Activated CD8-positive, alpha-beta memory T cell treated with anti-CD3 and anti-CD28 coated beads for 24 hours (primary cell): ENCODE results near the gene SLC26A9.

Source experiments
- DNase-seq: peaks from one replicate; pipeline ENCODE4 v3.0.0-alpha.2; 2020

SLC26A9 gene, protein sequence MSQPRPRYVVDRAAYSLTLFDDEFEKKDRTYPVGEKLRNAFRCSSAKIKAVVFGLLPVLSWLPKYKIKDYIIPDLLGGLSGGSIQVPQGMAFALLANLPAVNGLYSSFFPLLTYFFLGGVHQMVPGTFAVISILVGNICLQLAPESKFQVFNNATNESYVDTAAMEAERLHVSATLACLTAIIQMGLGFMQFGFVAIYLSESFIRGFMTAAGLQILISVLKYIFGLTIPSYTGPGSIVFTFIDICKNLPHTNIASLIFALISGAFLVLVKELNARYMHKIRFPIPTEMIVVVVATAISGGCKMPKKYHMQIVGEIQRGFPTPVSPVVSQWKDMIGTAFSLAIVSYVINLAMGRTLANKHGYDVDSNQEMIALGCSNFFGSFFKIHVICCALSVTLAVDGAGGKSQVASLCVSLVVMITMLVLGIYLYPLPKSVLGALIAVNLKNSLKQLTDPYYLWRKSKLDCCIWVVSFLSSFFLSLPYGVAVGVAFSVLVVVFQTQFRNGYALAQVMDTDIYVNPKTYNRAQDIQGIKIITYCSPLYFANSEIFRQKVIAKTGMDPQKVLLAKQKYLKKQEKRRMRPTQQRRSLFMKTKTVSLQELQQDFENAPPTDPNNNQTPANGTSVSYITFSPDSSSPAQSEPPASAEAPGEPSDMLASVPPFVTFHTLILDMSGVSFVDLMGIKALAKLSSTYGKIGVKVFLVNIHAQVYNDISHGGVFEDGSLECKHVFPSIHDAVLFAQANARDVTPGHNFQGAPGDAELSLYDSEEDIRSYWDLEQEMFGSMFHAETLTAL

DNA sequence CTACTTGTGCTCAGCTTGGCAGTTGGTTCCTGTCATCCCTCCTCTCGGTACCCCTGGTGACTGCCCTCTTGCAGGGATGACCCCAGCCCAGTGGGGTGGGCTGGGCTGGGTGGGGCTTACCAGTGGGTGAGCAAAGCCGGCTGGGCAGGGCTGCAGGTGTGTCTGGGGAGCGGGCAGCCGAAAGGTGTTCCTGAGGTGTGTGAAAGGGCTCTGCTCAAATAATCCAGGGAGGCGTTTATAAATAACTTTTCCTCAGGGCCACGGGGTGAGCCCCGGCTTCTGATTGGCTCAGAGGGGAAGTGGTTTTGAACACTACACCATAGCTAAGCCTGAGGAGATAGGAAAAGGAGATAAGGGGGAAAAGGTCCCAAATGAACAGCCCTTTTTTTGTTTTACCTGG lies at the start of gene SLC26A9:
Gene SLC26A9, minus strand, starts transcription at position 212 of the 400 bp plus-strand sequence. CDS start 7,636 bp downstream, outside the sequence.
- DNase-seq: no peak

DNA sequence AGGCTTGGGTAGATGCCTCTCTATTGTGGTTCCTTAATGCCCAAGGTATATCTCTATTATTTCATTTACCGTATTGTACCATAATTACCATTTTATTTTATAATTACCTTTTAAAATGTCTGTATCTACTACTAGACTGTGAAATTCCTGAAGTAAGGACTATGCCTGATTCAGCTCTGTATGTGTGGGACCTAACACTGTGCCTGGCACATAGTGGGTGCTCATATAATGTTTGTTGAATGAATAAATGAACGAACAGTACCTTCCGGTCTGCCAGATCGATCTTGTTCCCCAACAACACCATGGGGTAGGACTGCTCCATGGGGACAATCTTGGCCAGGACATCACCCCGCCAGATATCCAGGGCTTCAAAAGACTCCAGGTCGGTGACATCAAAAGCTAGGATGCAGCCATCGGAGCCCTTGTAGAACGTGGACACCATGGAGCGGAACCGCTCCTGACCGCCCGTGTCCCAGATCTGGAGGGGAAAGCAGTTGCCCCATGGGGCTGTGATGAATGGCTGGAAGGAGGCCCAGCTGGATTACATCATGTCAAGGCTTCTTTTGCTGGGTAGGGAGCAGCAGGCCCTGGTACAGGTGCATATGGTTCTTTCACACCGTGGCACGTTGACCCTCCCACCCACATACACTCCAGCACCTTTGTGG lies 49.1 kb upstream of the SLC26A9 start:
- no peak for DNase-seq

DNA sequence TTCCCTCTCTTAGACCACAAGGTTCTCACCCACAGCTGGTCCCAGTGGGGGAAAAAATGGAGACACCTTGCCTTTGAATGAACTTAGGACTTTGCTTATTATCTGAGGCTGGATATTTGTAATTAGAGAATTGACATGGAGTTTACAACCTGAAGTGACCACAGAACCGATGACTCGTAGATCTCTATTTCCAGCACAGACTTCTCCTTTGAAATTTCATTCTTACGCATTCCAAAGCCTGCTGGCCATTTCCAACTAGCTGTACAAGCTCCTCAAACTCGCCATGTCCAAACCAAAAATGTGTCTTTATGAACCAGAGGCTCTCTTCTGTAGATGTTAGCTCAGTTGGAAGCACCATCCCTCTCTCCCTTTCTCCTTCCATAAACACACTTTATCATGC lies 48.0 kb upstream of the SLC26A9 start:
- DNase-seq: no peak

DNA sequence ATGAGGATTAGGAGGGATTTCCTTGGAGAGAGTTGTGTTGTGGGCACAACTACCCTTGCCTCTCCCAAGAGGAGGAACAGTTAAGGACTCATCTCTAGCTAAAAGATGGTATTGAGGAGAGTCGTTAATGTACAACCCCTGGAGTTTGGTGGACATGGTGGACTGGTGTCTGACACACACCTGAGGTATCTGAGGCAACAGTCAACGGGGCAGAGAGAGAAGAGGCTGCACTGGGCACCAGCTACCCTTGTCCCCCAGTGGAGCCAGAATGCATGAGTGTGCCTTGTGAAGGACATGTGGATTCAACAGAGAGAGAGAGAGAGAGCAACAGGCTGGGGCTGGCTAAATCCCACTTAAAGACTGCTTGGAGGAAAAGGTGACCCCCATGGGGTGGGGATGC lies 47.0 kb upstream of the SLC26A9 start:
- no peak for DNase-seq

DNA sequence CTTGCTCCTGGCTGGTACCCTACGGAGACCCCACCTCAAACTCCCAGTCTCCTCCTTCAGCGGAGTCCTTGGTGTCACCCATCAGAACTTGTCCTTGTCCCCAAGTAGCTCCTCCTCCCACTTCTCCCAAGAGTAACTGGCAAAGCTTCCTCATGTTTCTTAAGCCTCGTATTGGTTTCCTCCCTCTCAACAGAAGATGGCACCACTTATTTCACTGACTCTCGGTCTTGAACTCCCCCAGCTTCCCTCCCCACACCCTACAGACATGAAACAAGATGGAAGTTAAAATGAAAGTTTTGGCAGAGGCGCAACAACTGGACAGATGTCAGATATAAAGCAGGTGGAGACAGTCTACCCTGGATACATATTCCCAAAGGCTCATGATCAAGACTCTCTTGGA lies 46.5 kb upstream of the SLC26A9 start:
- DNase-seq: no peak

DNA sequence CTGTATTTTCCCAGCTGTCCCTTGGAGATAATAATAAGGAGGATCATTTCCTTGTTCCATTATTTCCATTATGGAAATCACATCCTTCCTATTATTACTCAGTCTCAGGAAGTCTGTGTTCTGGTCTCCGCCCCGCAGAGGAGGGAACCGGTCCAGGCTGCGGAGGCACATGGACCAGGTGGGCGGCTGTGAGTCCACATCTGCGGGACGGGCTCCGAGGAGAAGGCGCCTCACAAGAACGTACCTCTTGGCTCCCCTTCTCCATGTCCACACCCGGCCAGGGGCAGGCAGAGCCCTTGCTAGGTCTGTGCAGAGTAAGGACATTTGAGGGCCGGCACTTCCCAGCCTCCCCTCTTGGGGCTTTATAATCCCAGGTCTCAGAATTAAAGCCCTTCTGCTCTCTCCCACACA lies 45.3 kb upstream of the SLC26A9 start:
- DNase-seq: no peak

DNA sequence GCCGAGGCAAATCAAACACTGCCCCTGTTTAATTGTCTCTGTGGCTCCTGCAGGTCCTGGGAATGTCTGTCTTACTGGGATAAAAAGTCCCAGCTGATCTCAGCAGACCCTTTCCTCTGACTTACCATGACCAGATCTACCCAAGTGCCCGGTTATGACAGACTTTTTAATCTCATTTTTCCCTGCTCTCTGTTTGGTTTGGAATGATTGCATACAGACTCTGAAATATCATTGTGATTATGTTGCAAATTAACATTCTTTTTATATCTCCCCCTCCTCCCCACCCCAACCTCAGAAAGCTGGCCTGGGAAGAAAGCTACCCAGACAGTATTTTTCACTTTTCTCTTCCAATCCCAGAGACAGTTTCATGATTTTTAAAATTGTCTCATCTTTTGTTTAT lies 43.6 kb upstream of the SLC26A9 start:
- no peak for DNase-seq

DNA sequence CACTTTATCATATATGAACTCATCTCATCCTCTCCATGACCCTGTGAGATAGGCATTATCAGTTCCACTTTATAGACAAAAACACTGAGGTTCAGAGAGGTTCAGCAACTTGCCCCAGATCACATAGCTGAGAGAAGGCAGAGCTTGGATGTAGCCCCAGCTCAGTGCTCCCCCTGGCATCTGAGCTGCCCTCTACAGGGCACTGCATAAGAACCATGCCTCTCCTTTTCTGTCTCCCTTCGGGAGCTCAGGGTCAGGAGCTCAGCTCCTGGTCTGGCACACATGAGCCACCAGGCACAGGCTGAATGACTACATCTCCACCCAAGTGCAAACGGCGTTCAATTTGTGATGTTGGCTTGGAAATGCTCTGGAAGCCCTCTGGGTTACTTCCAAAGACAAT lies 43.0 kb upstream of the SLC26A9 start:
- no peak for DNase-seq

DNA sequence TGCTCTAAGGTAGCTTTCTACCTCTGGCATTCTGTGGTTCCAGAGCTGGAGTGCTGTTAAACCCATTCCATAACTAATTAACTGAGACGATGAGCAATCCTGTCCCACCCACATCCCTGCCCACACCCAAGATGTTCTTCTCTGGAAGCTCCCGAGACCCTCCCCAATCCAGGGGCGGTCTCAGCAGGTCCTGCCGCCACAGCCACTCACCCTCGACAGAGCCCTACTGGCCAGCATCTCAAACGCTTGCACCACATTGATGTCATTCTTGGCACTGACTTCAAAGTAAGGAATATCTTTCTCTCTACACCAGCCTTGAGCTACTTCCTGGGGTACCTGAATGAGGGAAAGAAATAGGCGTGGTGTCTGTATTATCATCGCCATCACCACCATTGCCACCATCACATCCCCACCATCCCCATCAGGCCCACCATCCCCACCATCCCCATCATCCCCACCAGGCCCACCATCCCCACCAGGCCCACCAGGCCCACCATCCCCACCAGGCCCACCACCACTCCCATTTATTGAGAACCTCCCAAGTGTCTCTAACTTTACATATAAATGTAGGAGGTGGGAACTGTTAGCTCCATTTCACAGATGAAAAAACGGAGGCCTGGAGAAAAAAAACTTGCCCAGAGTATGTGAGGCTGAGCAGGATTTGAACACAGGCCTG lies 42.2 kb upstream of the SLC26A9 start:
- DNase-seq: no peak

DNA sequence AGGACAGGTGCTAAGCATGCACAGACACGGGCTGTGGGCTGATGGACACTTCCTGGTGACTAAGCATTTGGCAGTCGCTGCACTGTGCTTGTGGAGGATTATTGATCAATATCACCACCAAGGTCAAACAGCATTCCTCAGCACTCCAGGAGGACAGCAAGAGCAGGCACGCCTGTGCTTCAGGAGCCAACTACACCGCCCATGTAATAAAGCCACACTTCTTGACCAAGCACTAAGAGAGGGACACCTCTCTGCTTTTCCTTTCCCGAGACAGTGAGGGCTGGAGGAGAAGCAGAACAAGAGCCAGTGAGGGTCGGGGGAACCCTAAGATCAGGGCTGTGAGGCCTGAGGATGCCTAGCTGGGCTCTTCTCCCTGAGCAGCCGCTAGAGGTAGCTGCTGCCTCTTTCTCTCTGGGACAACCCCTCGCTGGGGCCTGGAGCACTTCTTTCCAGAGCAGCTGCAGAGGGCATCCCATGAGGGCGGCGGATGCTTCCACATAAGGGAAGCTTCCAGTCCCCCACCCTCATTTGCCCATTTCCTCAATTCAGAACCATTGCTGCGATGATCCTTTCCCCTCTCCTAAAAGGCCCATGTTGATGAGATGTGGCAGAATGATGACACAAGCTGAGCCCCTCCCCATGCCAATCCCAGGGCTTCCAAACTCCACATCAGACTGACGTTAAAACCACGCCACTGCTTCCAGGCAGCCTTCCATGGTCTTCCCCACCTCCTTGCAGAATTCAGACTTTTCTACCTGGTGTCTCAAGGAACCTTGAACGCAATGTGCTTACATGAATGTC lies 40.9 kb upstream of the SLC26A9 start:
- no peak for DNase-seq

DNA sequence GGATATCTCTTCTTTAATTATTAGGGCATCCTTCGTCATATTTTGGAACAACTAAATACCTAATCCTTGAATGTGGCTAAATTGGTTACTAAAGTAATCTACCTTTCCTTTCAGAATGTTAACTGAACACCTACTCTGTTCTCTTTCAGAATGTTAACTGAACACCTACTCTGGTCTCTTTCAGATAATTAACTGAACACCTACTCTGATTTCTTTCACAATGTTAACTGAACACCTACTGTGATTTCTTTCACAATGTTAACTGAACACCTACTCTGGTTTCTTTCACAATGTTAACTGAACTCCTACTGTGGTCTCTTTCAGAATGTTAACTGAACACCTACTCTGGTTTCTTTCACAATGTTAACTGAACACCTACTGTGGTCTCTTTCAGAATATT lies 38.0 kb upstream of the SLC26A9 start:
- no peak for DNase-seq

DNA sequence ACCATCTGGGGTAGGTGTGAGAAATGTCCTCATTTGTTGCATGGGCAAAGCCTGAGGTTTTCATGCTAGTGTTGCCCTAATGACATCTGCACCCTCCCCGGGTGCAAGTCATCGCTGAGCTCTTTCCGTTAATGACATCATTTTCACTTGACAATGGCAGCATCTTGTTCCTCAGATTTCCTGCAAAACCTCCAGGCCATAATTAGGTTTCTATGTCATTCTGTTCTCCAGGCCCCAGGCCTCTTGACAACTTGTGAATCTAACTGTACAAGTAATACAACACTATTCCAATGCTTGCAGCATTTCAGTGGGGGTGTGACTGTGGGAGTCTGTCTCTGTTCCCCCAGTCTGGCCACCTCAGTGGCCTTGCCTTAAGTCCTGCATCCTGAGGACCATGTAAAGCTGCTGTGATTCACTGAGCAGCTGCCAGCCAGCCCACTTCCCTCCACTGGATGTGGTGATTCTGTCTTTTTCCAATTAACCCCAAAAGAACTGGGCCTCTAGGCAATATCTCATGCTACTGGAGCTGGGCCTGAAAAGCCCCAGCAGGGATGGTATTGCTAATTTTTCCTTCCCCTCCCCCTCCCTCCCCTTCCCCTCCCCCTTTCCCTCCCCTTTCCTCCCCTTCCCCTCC lies 37.1 kb upstream of the SLC26A9 start:
- DNase-seq: no peak

DNA sequence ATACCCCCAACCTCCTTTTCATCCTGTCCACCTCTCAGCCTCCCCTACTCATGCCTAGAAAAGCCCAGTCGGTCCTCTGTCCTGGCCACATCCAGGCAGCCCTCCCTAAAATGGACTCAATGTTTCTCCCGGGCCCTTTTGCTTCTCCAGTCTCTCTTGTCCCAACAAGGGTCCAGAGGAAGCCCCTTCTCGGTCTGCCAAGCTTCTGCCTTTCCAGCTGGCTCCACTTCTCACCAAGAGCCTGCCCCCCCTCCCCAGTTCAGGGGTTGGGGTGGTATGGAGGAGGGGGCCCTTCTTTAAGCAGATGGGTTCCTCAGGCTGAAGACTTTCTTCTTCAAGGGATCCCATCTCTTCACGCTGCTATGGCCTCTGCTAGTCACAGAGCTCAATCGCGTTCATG lies 36.0 kb upstream of the SLC26A9 start:
- no peak for DNase-seq

DNA sequence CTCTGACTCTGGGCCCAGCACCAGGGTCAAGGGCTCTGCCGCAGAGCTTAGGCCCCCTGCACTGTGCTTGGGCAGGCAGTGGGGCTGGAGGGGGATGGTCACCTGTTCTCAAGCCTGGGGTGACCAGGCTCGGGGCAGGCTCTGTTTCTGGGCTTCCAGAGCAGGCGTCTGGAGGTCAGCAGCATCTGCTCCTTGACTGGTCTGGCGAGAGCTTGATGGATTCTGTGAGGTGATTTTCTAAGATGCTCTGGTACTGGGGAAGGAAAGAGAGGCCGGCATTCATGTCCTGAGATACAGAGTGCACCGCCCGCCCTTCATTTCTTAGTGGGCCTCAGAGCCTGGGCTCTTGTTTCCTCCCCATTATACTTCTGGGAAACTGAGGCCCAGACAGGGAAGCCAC lies 35.4 kb upstream of the SLC26A9 start:
- DNase-seq: no peak

DNA sequence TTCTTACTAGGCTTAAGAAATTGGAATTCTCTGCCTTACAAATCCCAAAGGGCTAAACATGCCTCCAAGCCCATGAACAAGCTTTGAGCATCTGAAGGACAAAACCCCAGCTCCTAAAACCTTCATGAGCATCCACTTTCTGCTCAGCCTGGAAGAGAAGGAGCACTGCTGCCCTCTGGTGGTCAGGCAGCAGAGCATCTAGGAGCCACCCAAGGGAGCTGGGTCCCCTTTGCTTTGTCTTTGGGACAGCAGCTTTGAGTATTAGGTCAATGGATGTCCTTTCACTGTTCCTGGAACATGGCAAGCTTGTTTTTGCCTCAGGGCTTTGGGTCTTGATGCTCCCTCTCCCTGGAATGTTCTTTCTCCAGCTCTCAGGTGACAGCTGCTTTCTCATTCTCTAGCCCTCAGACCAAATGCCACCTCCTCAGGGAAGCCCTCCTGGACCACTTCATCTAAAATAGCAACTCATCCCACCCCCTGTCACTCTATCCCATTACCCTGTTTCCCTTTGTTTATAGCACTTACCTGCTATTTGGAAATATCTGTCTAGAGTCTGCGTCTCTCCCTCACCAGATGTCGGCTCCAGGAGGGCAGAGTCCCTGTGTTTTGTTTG lies 34.3 kb upstream of the SLC26A9 start:
- DNase-seq: peak; percentile 87

DNA sequence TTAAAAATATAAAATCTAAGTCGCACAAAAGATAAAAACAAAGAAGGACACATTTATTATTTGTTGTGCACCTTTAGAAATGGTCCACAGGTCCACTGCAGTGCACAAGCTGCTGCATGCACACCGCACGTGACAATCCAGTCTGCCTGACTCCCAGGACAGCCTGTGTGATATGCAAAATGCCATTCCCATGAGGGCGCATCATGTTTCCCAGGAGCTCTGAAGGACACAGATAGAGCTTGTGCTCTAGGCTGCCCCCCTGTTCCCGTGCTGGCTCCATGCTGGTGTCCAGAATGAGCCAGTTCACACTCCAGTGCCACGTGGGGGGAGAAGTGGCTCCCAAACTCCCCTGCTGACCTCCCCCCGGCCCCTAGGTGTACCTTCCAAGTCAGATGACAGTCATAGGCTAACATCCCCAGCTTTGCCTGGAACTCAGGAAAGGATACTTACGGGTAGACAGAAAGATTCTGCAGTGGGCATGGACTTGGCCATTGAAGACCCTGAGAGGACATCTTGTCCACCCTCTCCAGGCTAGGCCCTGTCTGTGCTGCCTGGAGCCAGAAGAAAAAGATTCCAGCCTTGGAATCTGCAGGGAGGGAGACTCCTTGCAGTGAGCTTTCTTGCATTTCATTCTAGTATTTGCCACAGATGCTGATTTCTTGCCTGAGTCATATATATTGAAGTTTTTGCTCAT lies 33.6 kb upstream of the SLC26A9 start:
- DNase-seq: no peak

DNA sequence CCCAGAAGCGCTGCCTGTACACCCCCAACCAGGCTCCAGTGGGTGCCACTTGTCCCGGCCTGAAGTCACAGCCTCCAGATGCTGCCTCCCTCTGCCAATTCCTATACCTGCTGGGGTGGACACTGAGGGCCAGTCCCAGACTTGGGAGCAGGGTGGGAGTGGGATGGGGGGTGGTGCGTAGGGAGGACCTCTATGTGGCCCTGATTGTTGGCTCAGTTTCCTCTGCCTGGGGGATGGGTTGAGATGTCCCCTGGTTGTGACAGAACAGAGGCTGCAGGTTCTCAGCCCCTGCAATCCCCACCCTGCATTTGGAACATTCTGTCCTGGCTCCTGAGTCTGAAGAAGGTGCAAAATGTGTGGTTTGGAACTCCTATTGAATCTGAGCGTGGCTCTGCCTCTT lies 32.8 kb upstream of the SLC26A9 start:
- no peak for DNase-seq

DNA sequence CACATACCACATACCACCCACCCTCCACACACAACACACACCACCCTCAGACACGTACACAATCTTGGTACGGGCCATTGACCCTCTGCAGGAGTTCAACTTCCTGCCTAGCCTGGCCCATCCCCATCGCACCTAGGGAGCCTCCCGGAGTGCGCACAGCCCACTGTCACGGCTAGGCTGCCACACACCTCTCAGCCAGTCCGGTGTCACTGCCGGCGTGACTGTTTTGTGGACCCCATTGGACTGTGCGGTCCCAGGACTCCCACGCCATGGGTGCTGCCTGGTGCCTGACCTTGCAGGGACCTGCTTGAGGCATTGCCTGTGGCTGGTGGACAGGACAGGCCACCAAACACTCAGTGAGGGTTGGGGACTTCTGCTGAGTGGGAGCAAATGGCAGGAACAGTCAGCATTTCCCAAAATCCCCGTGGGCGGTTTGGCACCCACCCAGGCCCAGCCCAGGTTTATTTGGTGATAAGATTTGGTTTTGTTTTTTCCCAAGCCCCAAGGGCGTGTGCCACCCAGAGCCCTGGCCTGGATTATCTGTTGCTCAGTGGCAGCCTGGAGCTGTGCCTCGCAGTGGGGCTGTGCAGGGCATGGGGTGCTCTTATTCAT lies 32.2 kb upstream of the SLC26A9 start:
- DNase-seq: no peak

DNA sequence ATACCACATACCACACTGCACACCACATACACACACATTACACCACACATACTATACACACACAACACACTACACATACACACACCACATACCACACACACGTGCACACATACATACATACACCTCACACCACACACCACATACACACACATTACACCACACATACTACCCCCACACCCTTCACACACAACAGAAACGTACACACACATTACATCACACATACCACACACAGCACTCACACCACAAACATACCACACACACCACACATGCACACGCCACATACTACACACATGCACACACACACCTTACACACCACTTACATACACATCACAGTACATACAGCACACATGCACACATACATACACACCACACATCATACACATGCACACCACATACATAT lies 31.5 kb upstream of the SLC26A9 start:
- no peak for DNase-seq
